HCT116 (cell line): ENCODE data around the gene SH3BP4. TPM values are rescaled to one million over a fixed set of nuclear protein-coding genes. Genes with fewer than 3 reads are reported as not detected.

ENCODE experiments used
- ATAC-seq: fragments of 200-7000 bp; cut with Tn5 transposase; 2 replicates; pipeline ENCODE4 v1.9.1; 2020; ENCODE audit warnings: mild to moderate bottlenecking, moderate library complexity
- BruUV-seq: library from RNA; stranded (reverse); fragments of 400-500 nt; replicated peaks from 2 replicates; lab custom pipeline; 2021; lab: Mats Ljungman, UMichigan
- CTCF ChIA-PET: fragments of 300-600 bp; sonication (Branson Sonifier 250); formaldehyde crosslinking; loops from one replicate; lab custom pipeline; 2021; ENCODE audit warnings: antibody characterized with exemption; lab: Charles Lee
- POLR2A ChIA-PET: fragments of 300-600, 350-600 bp; sonication (Branson Sonifier 250); formaldehyde crosslinking; loops from one replicate; lab custom pipeline; 2021; ENCODE audit warnings: antibody characterized with exemption; lab: Charles Lee
- RAD21 ChIA-PET, 2 experiments: fragments of 300-600 bp; sonication (Branson Sonifier 250); formaldehyde crosslinking; loops; one replicate each; lab custom pipeline; 2023; ENCODE audit warnings: low total read pairs in 2 of 2; ENCODE audit not compliant: uncharacterized antibody in 2 of 2, unreplicated experiment in 2 of 2, low non-redundant PET in 1 of 2; lab: Charles Lee
- DNase-seq: peaks from one replicate; pipeline ENCODE4 v3.0.0-alpha.2; 2010; ENCODE audit warnings: low read depth, low spot score
- H2AFZ ChIP-seq: fragments of 200-600 bp; shearing (Covaris generic), sonication (generic); 2 replicates; pipeline ENCODE4 v1.6.1; 2017; ENCODE audit warnings: low read depth, mixed run types, mixed read lengths, antibody characterized with exemption, low read length; ENCODE audit not compliant: poor library complexity, severe bottlenecking
- H3K27ac ChIP-seq: 2 replicates; pipeline ENCODE4 v1.5.1; 2012; ENCODE audit warnings: low read depth, low read length
- H3K27me3 ChIP-seq: fragments of 200-600 bp; sonication (generic); 2 replicates; pipeline ENCODE4 v1.6.1; 2016; ENCODE audit warnings: mixed run types, low read length, mixed read lengths; ENCODE audit not compliant: insufficient read depth
- H3K36me3 ChIP-seq, 2 experiments: fragments of 200-500 bp in 1 of 2; fragments of 200-600 bp in 1 of 2; sonication (Bioruptor generic) in 1 of 2; sonication (generic) in 1 of 2; 2 replicates each; pipeline versions ENCODE4 v1.5.1 to v1.6.1; 2014 to 2016; ENCODE audit warnings: low read length in 2 of 2, inconsistent platforms in 1 of 2, mixed read lengths in 1 of 2, mixed run types in 1 of 2; ENCODE audit not compliant: insufficient read depth in 2 of 2, control insufficient read depth in 1 of 2
- H3K4me1 ChIP-seq, 2 experiments: fragments of 200-600 bp in 1 of 2; sonication (generic) in 1 of 2; 2 replicates each; pipeline versions ENCODE4 v1.5.1 to v1.6.1; 2012 to 2017; ENCODE audit warnings: low read length in 2 of 2, inconsistent platforms in 1 of 2, mild to moderate bottlenecking in 1 of 2, mixed read lengths in 1 of 2, mixed run types in 1 of 2, moderate library complexity in 1 of 2; ENCODE audit not compliant: insufficient read depth in 2 of 2, control insufficient read depth in 1 of 2
- H3K4me2 ChIP-seq: fragments of 200-600 bp; sonication (generic); 2 replicates; pipeline ENCODE4 v1.6.1; 2017; ENCODE audit warnings: mixed run types, low read length, mixed read lengths
- H3K4me3 ChIP-seq, 2 experiments: fragments of 200-600 bp in 1 of 2; sonication (generic) in 1 of 2; replicated peaks in 1 of 2; 2 replicates each; pipeline ENCODE4 v1.5.1; 2011 to 2016; ENCODE audit warnings: low read length in 2 of 2, control low read depth in 1 of 2, low read depth in 1 of 2, mild to moderate bottlenecking in 1 of 2, mixed read lengths in 1 of 2, mixed run types in 1 of 2
- H3K79me2 ChIP-seq: fragments of 200-600 bp; sonication (generic); 2 replicates; pipeline ENCODE4 v1.6.1; 2017; ENCODE audit warnings: mild to moderate bottlenecking, mixed run types, low read length, moderate library complexity, mixed read lengths; ENCODE audit not compliant: insufficient read depth
- H3K9ac ChIP-seq: fragments of 200-600 bp; sonication (generic); 2 replicates; pipeline ENCODE4 v1.6.1; 2016; ENCODE audit warnings: low read length, mixed read lengths
- H3K9me2 ChIP-seq: fragments of 200-600 bp; sonication (generic), shearing (Covaris generic); 2 replicates; pipeline ENCODE4 v1.6.1; 2017; ENCODE audit warnings: mixed run types, mild to moderate bottlenecking, moderate library complexity; ENCODE audit not compliant: insufficient read depth
- H3K9me3 ChIP-seq, 2 experiments: fragments of 200-500 bp in 1 of 2; fragments of 200-600 bp in 1 of 2; sonication (Bioruptor generic) in 1 of 2; sonication (generic) in 1 of 2; 2 replicates each; pipeline ENCODE4 v1.6.1; 2014 to 2017; ENCODE audit warnings: low read length in 2 of 2, mixed read lengths in 2 of 2, inconsistent platforms in 1 of 2, low read depth in 1 of 2, mild to moderate bottlenecking in 1 of 2, mixed run types in 1 of 2, moderate library complexity in 1 of 2; ENCODE audit not compliant: control insufficient read depth in 1 of 2, insufficient read depth in 1 of 2
- H4K20me1 ChIP-seq: fragments of 200-600 bp; sonication (generic), shearing (Covaris generic); 2 replicates; pipeline ENCODE4 v1.6.1; 2017; ENCODE audit warnings: mixed run types, mild to moderate bottlenecking, moderate library complexity; ENCODE audit not compliant: insufficient read depth
- ATF3 ChIP-seq: IDR thresholded peaks from 2 replicates; pipeline ENCODE4 v1.6.1; 2012
- CTCF ChIP-seq, 3 experiments: fragments of 200-600 bp in 1 of 3; sonication (generic) in 1 of 3; IDR thresholded peaks in 2 of 3; conservative IDR thresholded peaks in 1 of 3; 2 replicates each; pipeline ENCODE4 v1.5.1; 2012 to 2017; ENCODE audit warnings: low read depth in 2 of 3, low read length in 2 of 3, antibody characterized with exemption in 1 of 3, borderline replicate concordance in 1 of 3, control low read depth in 1 of 3, mild to moderate bottlenecking in 1 of 3, mixed read lengths in 1 of 3, mixed run types in 1 of 3, moderate library complexity in 1 of 3; ENCODE audit not compliant: insufficient read depth in 1 of 3
- EGR1 ChIP-seq: IDR thresholded peaks from 2 replicates; pipeline ENCODE4 v1.6.1; 2012; ENCODE audit warnings: low read depth
- EZH2 ChIP-seq: fragments of 200-600 bp; sonication (generic); IDR thresholded peaks from 2 replicates; pipeline ENCODE4 v1.6.1; 2017; ENCODE audit warnings: antibody characterized with exemption, mixed run types
- EZH2phosphoT487 ChIP-seq: fragments of 200-600 bp; IDR thresholded peaks from 2 replicates; pipeline ENCODE4 v1.6.1; 2018; ENCODE audit warnings: antibody characterized with exemption, borderline replicate concordance
- JUND ChIP-seq: IDR thresholded peaks from 2 replicates; pipeline ENCODE4 v1.6.1; 2012
- POLR2A ChIP-seq: IDR thresholded peaks from 2 replicates; pipeline ENCODE4 v1.7.0; 2011; ENCODE audit warnings: borderline replicate concordance; ENCODE audit not compliant: insufficient read depth, insufficient read length; ENCODE audit errors: extremely low read depth
- RAD21 ChIP-seq: IDR thresholded peaks from 2 replicates; pipeline ENCODE4 v1.6.1; 2012; ENCODE audit warnings: low read depth, mild to moderate bottlenecking
- SIN3A ChIP-seq: IDR thresholded peaks from 2 replicates; pipeline ENCODE4 v1.6.1; 2012; ENCODE audit warnings: low read depth
- YY1 ChIP-seq: IDR thresholded peaks from 2 replicates; pipeline ENCODE4 v1.6.1; 2011; ENCODE audit warnings: low read length, low read depth, moderate library complexity, mild to moderate bottlenecking; ENCODE audit not compliant: insufficient replicate concordance; ENCODE audit errors: extremely low read depth
- ZBTB33 ChIP-seq: IDR thresholded peaks from 2 replicates; pipeline ENCODE4 v1.6.1; 2011; ENCODE audit warnings: mild to moderate bottlenecking, low read length, moderate library complexity; ENCODE audit not compliant: insufficient replicate concordance; ENCODE audit errors: extremely low read depth
- ZNF274 ChIP-seq: fragments of 200-500 bp; sonication (Bioruptor generic); IDR thresholded peaks from 2 replicates; pipeline ENCODE4 v1.6.1; 2014; ENCODE audit warnings: mild to moderate bottlenecking, low read depth, low read length, inconsistent platforms
- intact Hi-C: fragments of 100-400 bp; cut with micrococcal nuclease; formaldehyde crosslinking; loops from 2 replicates; pipeline ENCODE4 v1.10.0; 2022
- total RNA-seq: library from RNA; stranded (reverse); gene quantifications from one replicate; pipeline ENCODE4 v1.2.1, GENCODE V29; 2021; ENCODE audit not compliant: unreplicated experiment

SH3BP4 gene
- total RNA-seq, 1 experiment from 2014 or later, result 32.9 TPM

- Histone ChIP-seq H3K9ac (no peak overlapping the region), H3K36me3 (no peaks in the 10 kb centered on the region), H3K4me1 (peaks cover 30 to 47% of the 10 kb centered on the region in 2 experiments), H3K79me2 (peaks cover 79% of the 10 kb centered on the region), H2AFZ (no peak overlapping the region), H3K4me3 (no peak overlapping the region), H3K27me3 (no peaks in the 10 kb centered on the region), H3K27ac (no peak overlapping the region), H3K9me2 (no peaks in the 10 kb centered on the region), H4K20me1 (no peaks in the 10 kb centered on the region), H3K9me3 (no peaks in the 10 kb centered on the region), H3K4me2 (no peak overlapping the region)
- no TSS peak for BruUV-seq
- RAD21 ChIA-PET, result no interaction called here
- TF ChIP-seq YY1 (no peak), EZH2 (no peak), ZNF274 (no peak), EGR1 (no peak), SIN3A (no peak), ZBTB33 (no peak), EZH2phosphoT487 (no peak), RAD21 (no peak), POLR2A (no peak), JUND (no peak), ATF3 (no peak), CTCF (IDR thresholded peaks at IDR 0.05 in 2 of 3, conservative IDR thresholded peaks at IDR 0.05 in 1 of 3; ENCODE audit: borderline replicate concordance in 1 of 3, insufficient read depth in 1 of 3, low read depth in 2 of 3, low read length in 2 of 3) (no peak)
- intact Hi-C loops, result no loop called here
- CTCF ChIA-PET, result no interaction called here
- POLR2A ChIA-PET, result no interaction called here
- no peak for ATAC-seq
- DNase-seq, result no peak
Measured at GRCh38 chr2:234955091-234955591, 3.3 kb downstream of the SH3BP4 start.
